Glomerular endothelial cell (primary cell): ENCODE measurements around the gene CHRND. TPM values are rescaled to one million over a fixed set of nuclear protein-coding genes. Genes with fewer than 3 reads are reported as not detected.

Source experiments
- DNase-seq: peaks from one replicate; pipeline ENCODE4 v3.0.0-alpha.2; 2011; ENCODE audit warnings: low read depth, low spot score; ENCODE audit errors: extremely low read depth
- total RNA-seq: library from RNA; depleted of rRNA; stranded (reverse); fragments of >200 nt; gene quantifications from 2 replicates; pipeline ENCODE4 v1.2.3, GENCODE V29; 2015

Gene CHRND
- total RNA-seq, 1 donor from 2014 or later: not detected

DNA sequence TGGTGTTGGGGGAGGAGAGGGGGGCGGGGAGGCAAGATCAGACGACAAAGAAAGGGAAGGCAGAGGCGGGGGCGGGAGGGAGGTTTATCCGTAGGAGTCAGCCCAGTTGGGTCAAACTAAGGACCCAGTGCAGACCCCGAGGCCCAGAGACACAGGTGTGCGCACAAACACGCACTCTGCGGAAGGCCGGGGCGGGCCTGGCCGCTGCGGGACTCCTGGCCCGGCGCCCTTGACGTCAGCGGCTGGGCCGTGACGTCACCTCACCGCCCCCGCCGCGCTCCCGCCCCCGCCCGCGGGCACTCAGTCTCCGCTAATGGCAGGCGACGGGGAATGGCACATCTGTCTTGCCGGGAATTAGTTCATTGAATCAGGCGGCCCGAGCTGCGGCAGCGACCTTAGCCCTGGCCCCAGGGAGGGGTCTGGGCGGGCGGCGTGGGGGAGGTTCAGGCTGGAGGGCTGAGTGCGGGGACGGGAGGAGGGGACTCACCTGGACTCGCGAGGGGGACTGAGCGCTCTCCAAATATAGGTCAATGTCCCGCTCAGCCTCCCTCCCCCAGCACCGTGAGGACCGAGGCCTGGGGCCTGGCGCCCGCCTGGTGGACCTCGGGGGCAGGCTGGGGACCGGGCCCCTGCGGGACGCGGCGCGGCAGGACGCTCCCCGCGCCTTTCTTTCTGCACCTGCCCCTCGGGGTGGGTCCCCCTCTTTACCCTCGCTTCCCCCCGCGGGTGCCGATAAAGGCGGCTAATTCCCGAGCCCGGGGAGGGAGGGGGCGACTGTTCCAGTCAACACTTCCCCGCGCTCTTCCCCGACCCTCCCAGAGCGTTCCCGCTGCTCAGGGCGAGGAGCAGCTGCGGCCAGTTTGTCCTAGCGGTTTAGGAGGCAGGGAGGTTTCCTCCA, 22.8 kb upstream of the CHRND start:
- no peak for DNase-seq

DNA sequence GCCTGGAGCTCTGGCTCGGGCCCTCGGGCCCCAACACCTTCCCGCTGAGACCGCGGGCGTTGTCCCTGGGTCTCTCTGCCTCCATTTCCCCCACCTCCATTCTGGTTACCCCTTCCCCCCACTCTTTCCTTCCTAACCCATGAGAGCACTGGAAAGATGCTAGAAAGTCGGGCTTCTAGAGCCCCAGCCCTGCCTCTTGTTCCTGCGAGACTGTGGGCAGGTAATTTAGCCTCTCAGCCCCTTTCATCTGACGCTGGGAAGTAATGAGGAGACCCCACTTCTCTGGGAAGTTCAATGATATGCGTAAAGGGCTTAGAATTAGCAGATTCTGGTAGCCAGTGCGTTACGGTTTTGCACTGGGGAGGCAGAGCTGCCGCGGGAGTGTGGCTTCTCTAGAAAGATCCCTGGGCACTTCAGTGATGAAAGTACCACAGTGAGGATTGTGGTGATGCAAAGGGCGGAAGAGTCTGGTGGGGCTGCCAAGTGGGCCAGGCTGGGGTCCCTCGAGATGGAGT, 22.1 kb upstream of the CHRND start:
- DNase-seq: no peak

DNA sequence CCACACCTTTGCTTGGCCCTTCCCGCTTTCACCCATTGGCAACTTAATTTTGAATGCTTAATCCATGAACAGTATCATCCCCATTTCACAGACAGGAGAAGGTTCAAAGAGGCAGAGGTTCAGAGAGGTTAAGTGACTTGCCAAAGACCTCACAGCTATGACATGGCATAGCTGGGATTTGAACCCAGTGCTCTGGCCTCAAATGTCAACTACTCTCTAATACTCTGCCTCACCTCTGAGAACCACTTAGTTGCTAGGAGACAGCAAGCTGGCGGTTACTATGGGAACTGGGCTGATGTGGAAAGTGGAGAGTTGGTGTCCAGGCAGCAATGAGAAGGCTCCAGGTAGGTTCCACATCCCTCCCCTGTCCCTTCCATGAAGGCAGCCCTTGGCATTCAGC, 21.5 kb upstream of the CHRND start:
- no peak for DNase-seq

DNA sequence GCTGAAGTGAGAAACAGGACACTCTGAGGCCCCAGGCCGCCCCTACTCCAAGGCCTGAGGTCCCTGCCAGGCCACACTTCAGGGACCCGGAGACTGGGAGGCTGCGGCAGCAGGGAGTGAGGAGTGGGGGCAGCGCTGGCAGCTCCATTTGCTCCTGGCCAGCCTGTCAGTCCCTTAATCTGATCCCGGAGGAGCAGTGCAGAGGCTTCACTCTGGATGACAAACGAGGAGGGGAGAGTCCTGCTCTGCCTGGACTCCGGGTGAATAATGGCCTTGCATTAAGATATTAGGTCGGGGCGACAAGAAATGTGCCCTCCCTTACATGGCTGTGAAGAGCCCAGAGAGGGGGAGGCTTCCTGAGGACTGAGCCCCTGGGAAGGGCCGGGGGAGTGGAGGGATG, 20.1 kb upstream of the CHRND start:
- no peak for DNase-seq

DNA sequence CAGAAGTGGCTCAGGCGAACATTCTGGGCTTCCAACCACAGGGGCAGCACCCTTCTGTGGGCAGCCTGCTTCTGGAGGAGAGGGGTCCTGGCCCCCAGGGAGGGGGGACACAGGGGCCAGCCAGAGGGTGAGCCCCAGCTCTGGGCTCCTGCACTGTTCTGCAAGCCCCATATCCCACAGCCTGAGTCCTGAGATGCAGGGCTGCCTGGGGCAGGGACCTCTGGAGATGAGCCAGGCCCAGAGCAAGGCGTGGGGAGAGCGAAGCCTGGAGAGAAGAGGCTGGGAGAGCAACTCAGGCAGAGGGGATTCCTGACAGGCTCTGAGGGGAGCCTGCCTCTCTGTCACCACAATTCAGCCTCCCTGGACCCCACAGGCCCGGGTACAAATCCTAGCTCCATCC, 19.3 kb upstream of the CHRND start:
- DNase-seq: no peak

DNA sequence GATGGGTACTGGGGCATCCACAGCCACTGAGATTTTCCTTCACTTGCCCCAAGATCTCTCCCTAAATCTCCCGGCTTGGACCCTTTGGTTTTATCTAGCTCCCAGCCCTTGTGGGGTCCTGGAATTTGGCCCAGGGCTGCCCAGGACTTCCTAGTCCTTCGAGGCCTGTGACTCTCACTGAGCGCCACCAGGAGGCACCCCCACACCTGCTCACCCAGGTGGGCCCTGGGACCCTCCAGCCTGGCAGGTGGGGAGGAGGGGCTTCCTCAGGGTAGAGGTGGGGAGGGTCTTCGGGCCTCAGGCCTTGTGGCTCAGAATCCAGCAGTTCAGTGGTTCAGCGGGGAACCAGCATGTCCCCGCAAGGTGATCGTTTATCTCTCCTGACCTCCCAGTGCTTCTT, 17.7 kb upstream of the CHRND start:
- no peak for DNase-seq

DNA sequence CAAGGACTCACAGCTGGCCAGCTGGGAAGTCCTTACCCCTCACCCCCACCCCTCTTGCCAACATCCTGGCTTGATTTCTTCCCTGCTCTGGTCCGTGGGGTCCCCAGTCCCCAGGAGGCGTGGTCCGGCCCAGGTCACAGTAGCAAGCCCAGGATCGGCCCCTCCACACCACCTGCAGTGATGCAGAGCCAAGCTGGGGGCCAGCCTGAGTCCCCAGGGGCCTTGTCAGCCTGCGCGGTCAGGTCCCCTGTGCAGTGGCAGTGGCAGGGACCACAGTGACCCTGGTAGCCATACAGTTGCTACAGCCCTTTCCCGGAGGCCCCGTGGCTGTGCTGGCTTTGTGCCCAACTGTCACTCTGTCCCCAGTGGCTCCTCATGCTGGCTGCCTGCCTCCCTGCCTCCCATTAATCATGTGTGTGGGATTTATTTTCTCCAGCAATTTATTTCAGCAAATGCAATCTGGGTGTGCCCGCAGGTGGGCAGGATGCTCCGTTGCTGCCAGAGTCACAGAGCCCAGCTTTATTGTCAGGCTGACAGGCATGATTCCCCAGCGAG, 14.5 kb upstream of the CHRND start:
- DNase-seq: no peak

DNA sequence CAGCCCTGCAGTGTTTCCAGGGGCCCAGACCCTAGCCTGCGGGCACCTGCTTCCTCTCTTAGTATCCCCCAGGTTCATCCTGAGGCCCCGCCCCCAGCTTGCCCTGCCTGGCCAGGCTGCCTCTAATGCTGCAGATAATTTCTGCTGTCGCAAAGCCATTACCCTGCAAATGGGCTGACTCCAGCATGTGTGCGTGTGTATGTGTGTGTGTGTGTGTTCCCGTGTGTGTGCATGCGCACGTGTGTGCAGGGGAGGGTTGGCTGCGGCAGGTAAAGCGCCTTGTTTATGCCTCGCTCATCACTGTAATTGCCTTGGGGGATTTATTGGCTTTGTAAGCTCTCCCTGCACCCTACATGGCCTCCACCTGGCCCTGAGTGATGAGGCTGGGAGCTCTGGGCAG, 13.4 kb upstream of the CHRND start:
- DNase-seq: no peak

DNA sequence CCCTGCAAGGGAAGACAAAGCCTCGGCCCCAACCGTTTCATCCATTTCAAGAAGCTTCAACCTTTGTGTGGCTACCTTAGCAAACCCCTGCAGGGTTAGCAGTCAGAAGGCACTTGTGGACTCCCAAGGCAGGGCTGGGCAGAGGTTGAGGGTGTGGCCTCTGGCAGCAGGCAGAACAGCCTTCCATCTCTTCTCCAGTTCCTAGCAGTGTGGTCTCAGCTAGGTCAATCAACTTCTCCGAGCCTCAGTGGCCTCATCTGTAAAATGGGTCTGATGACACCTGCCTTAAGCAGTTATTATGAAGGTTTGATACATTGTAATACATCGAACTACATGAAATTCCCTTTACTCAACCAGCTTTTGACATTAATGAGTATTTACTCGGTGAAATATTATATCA, 12.6 kb upstream of the CHRND start:
- no peak for DNase-seq

DNA sequence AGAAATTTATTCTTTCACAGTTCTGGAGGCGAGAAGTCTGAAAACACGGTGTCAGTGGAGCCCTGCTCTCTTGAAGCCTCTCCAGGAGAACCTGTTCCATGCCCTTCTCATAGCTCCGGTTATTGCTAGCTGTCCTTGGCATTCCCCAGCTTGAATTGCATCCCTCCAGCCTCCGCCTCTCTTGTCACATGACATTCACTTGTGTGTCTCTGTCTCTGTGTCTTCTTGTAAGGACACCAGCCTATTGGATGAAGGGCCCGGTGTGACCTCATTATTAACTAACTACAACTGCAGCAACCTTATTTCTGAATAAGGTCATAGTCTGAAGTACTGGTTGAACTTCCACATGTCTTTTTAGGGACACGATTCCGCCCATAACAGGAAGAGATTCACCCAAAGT, 10.3 kb upstream of the CHRND start:
- no peak for DNase-seq

DNA sequence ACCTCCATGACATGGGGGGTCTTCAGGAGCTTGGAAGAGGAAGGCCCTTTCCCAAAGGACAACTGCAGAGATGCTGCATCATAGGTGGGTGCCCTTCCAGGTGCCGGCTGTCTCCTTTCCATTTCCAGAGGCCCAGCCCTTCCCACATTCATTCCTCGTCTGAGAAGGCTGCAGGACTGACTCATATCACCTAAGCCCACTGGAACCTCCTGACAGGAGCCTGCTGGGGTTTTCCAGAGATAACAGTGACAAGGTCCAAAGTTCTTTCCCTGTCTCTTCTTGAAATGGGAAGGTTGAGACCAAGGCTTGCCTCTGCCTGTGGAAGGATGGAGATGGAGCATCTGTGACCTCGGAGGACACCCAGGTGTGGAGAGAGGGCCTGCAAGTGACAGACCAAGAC, 9.4 kb upstream of the CHRND start:
- no peak for DNase-seq

DNA sequence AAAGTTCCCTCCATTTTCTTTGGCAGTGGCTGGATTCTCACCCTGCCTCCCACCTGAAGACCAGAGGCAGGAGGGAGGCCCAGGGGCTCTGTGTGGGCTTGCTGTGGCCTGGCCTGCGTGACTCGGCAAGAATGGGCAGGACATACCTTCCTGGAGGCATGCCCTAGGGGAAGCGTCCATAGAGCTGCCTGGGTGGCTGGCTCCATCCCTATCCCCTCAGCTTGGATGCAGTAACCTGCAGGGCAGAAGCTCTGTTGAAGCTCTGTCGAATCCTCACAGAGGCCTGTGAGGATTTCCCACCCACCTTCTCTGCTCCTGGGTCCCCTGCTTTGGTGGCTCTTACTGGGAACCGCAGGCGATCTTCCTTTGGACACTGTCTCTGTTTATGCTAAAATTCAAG, 7.1 kb upstream of the CHRND start:
- DNase-seq: no peak

DNA sequence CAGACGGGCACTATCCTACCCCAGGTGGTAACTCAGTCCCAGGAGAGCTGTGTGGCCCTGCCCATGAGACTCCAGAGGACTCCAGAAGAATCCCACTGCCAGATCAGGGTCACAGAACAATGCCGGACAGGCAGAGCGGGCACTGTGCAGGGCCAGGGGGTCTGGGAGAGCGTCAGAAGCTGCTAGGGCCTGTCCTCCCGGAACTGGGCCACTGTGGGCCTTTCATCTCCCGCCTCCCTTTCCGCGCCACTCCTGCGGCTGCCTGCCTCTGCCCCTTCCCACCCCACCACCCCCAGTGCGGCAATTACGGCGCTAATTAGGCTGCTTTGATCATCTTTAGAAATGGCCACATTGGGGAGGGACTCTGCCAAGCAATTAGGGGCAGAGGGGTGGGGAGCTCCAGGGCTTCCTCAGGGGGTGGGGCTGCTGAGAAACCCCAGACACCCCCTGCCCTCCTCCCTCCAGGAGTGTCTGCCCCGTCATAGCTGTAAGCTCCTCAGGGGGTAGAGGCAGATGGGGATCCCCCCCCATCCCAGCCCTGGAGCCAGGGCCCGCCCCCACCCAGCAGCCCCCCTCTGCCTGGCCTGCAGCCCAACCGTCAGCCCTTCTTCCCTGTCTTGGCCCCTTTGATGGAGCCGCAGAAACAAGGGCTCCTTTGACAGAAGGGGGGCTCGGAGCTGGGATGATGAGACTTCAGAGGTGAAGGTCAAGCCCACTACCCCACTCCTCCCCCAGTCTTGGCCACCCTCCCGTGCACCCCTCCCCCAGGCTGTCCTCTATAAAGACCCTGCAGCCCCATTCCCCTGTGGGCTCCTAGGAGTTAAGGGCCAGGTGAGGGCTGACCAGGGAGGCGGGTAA, 6.2 kb upstream of the CHRND start, which contains the start of gene PRSS56:
Gene PRSS56, plus strand, starts transcription at position 808 of the 858 bp plus-strand sequence. CDS start 211 bp downstream, outside the sequence.
- no peak for DNase-seq

DNA sequence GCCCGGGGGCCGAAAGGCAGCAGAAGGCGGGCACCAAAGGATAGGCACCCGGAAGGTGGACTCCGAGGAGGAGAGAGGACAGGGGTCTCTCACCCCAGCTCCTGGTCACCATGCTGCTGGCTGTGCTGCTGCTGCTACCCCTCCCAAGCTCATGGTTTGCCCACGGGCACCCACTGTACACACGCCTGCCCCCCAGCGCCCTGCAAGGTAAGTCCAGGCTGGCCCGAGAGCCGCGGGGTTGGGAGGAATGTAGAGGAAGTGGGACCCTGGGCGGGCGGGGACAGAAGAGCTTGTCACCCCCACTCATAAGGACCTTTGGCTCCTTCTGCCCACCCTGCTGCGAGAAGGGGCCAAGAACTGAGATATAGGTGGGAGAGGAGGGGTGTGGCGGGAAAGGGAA, 5.5 kb upstream of the CHRND start:
- no peak for DNase-seq

DNA sequence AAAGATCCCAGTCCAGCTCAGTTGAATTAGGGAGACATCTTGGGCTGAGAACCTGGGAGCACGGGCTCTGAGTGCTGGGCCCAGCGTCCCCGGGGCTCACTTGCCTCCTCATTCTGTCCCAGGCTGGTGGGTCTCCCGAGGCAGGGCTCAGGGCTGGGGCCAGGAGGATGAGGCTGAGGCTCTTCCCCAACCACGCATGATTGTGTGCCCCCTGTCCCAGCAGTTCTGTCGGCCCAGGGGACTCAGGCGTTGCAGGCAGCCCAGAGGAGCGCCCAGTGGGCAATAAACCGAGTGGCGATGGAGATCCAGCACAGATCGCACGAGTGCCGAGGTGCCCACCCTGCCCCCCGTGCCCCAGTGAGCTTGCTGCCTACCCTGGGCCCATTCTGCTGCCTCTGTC, 4.9 kb upstream of the CHRND start:
- DNase-seq: no peak

DNA sequence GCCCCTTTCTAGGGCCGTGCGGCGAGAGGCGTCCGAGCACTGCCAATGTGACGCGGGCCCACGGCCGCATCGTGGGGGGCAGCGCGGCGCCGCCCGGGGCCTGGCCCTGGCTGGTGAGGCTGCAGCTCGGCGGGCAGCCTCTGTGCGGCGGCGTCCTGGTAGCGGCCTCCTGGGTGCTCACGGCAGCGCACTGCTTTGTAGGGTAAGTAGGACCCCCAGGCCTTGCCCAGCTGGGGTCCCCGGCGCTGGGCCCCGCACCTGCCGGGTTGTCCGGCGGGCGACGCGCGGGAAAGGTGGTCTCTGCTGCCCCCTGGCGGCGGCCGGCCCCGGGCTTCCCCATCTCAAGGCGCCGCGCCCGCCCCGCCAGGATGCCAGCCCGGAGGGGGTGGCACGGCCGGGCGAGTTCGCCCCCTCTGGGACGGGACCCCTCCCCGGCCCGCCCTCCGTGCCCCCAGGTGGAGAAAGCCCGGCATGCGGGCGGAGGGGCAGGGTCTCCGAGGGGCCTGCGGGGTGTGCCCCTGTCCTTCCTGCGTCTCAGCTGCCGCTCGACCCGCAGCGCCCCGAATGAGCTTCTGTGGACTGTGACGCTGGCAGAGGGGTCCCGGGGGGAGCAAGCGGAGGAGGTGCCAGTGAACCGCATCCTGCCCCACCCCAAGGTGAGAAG, 3.9 kb upstream of the CHRND start:
- DNase-seq: no peak

DNA sequence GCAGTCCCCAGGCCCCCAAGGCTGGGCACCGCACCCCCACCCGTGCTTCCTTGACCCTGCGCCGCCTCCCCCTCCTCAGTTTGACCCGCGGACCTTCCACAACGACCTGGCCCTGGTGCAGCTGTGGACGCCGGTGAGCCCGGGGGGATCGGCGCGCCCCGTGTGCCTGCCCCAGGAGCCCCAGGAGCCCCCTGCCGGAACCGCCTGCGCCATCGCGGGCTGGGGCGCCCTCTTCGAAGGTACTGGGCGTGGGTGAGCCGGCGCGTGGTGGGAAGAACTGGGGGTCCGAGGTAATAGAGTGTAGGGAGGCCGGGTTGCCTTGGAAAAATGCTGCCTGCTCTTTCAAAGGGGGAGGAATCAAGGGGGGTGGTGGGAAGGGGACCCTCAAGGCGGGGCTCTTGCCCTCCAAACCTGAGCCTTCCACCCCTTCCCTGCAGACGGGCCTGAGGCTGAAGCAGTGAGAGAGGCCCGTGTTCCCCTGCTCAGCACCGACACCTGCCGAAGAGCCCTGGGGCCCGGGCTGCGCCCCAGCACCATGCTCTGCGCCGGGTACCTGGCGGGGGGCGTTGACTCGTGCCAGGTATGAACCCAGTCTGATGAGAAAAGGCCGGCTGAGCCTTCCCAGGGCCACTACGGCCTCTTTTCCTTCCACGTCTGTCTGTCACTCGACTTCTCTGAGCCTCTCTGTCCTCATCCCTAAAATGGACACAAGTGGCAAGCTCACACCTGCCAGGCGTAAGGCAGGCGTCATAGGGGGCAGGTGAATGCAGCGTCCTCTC, 3.1 kb upstream of the CHRND start:
- DNase-seq: no peak

DNA sequence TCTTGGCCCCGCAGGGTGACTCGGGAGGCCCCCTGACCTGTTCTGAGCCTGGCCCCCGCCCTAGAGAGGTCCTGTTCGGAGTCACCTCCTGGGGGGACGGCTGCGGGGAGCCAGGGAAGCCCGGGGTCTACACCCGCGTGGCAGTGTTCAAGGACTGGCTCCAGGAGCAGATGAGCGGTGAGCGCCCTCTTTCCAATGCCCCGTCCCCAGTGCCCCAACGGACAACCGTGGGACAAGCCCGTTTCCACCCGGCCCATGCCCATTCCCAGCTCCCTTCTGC, 2.6 kb upstream of the CHRND start:
- DNase-seq: no peak

DNA sequence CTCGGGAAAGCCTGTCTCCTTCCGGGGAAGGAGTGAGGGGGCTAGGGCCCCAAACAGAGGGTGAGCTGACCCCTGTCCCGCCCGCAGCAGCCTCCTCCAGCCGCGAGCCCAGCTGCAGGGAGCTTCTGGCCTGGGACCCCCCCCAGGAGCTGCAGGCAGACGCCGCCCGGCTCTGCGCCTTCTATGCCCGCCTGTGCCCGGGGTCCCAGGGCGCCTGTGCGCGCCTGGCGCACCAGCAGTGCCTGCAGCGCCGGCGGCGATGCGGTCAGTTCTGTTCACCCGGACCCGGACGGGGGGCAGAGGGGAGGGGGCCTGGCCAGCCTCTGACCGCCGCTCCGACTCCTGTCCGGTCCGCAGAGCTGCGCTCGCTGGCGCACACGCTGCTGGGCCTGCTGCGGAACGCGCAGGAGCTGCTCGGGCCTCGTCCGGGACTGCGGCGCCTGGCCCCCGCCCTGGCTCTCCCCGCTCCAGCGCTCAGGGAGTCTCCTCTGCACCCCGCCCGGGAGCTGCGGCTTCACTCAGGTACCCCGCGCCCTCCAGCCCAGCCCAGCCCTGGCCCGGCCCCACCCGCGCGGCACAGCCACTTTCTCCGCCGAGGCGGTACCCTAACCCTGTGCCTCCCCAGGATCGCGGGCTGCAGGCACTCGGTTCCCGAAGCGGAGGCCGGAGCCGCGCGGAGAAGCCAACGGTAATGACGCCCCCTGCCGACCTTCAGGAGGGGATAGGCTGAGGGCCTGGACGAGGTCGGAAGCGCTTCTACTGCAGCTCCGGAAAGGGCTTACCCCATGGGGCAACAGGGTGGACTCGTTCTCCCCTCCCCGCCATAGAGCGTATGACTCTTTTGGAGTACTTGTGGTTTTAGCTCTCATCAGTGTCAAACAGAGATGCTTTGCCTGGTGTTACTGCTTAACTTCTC, 2.0 kb upstream of the CHRND start:
- no peak for DNase-seq
